Stimulated activated CD8-positive, alpha-beta memory T cell treated with anti-CD3 and anti-CD28 coated beads, Interleukin-12 subunit alpha, Interleukin-12 subunit beta, amount 100 ng/mL, for 24 hours (primary cell): Measurements from ENCODE around the gene GALNT18.

ENCODE experiments used
- DNase-seq: peaks from one replicate; pipeline ENCODE4 v3.0.0-alpha.2; 2020; ENCODE audit errors: extremely low read depth

Gene GALNT18

DNA sequence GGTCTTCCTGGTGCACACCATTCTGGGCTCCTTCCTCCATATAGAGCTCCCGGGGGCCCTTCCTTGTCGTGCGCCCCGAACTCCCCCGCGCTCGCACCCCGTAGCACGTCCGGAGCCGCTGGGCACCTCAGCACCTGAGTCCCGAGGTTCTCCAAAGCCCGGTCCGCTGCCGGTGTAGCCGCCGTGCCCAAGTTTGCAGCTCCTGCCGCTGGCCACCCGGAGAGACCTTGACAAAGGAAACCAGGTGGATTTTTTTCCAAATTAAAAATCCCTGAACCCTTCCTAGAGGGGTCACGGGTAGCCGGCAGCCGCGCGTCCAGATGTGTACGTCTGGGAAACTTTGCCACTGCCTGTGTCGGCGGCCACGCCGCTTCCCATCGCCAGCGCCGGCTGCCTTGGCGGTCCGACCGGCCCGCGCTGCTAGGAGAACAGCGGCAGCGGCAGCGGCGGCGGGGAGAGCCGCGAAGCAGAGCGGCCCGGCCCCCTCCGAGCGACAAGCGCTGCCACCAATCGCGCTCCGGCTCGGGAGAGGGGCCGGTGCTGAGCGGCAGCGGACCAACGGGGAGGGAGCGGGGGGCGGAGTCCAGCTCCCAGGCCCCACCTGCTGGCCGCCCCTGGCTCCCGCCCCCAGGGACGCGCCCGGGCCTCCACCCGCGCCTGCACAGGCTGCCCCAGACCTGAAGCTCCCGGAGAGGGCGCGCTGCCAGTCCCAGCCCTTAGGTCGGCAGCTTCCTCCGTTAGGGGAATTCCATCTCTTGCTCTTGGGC lies at the start of gene GALNT18:
GALNT18 (minus strand) TSS at position 433 of the 767 bp plus-strand sequence.
- DNase-seq, result peak; percentile 39

- DNase-seq, result no peak
Observed at GRCh38 chr11:11670574-11670973, 48.8 kb upstream of the GALNT18 start.

GRCh38 chr11:11669233-11669846 lies 47.5 kb upstream of the GALNT18 start:
- DNase-seq, result no peak

- no peak for DNase-seq
Observed at GRCh38 chr11:11668781-11669180, 47.0 kb upstream of the GALNT18 start.

- DNase-seq, result no peak
Observed at GRCh38 chr11:11668274-11668673, 46.5 kb upstream of the GALNT18 start.

DNA sequence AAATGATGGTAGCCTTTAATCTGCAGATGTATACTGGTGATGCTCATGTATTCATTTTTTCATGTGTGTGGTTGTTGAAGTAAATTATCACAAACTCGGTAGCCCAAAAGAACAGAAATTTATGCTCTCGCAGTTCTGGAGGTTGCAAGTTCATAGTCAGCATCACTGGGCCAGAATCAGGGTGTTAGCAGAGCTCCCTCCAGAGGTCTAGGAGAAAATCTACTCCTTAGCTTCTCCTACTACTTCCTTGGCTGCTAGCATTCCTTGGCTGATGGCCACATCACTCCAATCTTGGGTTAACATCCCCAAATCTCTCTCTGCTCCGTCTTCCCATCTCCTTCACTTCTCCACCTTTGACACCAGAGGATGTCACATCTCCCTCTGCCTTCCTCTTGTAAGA lies 45.3 kb upstream of the GALNT18 start:
- DNase-seq, result no peak

GRCh38 chr11:11665407-11665806 lies 43.6 kb upstream of the GALNT18 start:
- no peak for DNase-seq

DNA sequence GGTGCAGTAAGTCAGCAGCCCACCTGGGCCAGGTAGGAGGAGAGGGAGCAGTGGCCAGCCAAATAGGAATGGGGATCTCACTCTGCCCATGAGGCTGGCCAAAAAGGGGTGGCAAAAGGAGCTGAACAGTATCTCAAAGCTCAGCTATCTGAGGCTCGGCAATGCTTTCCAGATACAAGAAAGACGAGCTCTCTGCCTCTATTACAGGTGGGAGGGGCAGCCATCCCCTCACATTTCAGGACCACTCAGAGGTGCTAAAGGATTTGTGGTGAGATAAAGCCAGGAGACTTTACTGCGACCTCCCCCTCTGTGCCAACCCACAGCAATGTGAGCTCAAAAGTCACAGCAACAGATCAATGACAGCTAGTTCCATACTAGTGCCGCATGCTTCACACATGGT lies 42.1 kb upstream of the GALNT18 start:
- DNase-seq, result no peak

DNA sequence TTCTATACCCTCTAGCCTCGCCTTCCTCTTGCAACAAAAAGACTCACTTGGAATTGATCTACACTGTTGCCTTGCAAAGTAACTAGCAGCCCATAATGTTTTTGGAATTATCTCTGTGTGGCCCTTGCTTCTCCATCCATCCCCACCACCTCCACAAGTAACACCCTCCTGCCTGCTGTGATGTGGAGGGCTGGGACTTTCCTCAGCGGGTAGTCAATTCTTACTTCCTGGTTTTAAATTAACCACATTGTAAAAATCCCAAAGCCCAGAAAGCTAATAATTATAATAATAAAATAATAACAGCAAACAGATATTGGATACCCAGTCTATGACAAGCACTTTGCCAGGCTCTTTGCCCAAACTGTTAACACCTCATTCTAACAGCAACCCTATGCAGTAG lies 40.8 kb upstream of the GALNT18 start:
- DNase-seq, result no peak

- DNase-seq, result no peak
Observed at GRCh38 chr11:11661326-11662040, 39.7 kb upstream of the GALNT18 start.

DNA sequence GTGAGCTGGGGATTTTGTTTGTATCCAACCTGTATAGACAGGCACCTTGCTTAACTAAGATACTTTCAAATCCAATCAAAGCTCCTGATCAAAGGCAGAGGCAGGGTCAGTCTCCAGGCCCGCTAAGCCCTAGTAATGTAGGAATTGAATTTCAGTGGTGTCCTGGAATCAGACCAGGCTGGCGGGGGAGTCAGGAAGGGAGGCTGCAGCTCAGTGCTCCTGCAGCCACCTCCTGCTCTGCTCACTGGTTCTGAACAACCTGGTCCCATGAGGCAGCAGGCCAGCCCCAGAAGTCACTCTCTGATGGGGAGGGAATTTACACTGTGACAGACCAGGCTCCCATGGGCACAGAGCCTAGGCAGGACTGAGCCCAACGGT lies 38.5 kb upstream of the GALNT18 start:
- DNase-seq, result no peak

DNA sequence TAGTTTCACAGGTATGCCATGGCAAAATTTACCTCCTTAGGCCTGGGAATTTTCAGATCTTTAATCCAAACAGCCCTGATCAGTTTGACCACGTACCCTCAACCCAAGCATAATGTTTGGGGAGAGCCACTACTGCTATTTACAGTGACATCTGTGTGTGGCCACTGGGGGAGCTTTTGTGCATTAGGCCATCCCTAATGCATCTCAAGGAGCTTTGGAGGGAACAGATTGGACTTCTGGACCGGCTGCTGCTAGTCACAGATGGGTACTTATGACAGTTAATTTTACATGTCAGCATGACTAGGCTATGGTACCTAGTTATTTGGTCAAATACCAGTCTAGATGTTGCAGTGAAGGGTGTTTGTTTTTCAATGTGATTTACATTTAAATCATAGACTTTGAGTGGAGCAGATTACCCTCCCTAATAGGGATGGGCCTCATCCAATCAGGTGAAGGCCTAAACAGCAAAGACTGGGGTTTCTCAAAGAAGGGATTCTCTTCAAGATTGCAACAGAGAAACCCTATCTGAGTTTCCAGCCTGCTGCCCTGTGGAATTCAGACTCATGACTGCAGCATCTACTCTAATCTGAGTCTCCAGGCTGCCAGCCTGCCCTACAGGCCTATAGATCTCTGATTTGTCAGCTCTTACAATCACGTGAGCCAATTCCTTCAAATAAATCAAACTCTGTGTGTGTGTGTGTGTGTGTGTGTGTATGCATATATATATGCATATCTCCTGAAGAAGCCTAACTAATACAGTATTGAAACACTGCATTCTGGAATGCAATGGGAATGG lies 38.0 kb upstream of the GALNT18 start:
- no peak for DNase-seq

DNA sequence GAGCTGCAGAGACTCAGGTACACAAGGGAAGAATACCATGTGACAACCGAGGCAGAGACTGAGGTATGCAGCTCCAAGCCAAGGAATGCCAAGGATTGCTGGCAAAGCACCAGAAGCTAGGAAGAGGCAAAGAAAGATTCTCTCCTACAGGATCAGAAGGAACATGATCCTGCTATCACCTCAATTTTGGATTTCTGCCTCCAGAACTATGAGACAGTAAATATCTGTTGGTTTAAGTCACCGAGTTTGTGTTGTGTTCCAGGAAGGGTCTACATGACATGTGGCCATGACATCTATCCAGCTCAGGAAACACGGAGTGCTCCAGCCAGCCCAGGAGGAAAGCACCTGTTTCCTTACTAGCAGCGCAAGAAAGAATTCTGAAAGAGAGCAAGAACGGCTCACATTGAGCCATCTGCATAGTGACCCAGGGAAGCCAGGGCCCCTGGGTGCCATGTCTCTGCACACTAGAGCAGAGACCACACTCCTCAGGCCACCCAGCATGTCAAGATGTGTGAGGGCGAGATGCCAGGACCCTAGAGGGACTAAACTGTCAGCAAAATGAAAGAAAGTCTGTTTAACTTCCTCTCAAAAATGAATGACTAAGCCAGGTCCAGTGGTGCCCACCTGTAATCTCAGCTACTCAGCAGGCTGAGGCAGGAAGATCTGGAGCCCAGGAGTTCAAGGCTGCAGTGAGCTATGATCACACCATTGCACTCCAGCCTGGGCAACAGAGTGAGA lies 35.6 kb upstream of the GALNT18 start:
- no peak for DNase-seq

DNA sequence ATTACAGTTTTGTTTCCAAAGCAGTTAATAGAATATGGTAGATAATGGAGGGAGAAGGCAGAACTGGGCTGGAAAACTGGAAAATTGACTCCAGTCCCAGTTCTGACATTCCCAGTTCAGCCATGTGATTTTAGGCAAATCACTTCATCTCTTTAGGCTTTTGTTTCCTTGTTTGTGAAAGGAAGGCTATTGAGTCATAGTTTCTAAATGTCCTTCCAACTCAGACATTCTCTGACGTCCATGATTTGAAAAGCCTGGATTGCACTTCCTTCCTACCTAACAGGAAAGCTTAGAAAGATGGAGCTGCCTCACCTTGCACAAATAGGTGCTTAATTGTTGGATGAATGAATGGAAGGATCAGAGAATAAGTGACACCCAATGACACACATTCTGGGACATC lies 19.8 kb upstream of the GALNT18 start:
- no peak for DNase-seq

DNA sequence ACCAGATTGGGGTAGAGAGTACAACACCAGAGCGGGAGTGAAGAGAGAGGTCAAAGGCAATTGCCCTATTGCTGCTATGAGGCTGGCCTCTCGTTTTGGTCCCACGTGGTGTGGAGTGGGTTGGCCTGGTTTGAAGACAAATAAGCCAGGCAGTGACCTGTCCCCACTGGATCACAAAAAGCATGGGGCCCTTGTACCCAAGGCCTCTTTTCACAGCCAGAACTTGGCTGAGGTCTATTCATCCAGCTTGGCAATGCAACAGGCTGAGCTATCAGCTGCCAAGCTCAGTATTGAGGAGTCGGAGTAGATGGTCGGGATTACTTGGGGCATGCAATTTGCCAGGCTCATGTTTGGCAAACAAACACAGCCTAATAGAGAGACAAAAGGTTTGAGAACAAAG lies 19.2 kb upstream of the GALNT18 start:
- no peak for DNase-seq

DNA sequence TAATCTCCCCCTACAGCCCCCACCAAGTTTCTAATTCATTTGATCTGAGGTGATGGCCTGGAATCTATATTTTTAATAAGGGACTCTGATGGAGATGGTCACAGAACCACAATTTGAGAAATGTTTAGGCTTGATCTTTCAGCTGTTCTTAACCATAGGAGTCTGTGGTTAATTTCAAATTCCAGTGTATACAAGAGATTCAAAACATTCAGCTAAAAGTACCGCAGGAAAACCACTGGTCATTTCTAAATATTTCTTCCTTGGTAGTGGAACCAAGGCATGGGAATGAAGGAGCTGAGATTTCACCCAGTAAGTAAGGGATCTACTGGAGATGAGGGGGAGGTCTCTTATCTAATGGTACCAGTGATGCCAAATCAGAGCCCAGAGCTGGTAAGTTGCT lies 18.3 kb upstream of the GALNT18 start:
- no peak for DNase-seq

DNA sequence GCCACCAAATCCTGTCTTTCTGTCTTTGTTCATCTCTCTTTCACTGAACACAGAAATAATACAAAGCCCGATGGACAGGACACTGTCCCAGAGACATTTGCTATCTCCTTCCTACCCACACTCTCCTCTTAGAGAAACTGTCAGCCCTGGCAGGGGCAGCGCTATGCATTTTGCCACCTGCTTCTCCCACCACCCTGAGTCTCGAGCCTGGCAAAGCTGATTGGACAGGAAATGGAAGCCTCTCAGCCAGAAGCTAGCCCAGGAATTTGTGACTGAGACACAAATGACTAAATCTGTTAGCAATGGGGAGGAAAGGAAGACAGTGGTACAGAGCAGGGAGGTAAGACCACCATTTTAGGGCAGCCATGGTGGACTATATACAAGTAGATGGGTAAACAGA lies 14.9 kb upstream of the GALNT18 start:
- no peak for DNase-seq

DNA sequence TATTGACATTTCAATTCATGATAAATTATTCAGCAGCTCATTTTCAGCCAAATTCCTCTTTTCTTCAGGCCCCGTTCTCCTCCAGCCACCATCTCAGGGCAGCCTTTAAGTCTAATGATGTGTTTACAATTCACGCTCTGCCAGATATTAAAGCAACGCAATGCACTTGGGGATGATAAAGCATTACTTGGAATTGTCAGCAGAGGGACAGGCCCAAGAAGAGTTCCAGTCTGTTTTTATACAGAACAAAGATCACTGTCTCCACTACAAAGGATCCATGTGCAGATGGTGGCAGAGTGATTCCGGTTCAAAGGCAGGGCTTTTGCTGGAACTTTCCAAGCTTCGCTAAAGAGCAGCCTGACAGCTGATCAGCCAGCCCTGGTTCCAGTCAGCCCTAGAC lies 13.6 kb upstream of the GALNT18 start:
- no peak for DNase-seq

DNA sequence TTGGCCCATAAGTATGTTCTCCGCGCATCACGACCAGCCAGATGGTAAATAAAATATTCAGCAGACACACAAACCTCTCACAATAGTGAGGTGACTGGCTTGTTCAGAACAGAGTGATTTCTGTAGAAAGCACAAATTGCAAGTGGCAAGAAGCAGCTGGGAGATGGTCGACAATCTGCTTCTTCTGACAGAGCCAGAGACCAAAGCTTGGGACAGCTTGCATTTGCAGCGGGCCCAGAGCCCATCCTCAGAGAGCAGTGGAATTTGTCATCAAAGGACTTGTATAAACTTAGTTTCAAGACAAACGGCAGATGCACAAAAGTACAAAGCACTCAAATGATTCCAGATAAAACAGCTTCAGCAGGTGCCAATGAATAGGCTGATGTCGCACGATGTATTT lies 7.6 kb upstream of the GALNT18 start:
- no peak for DNase-seq

- no peak for DNase-seq
Observed at GRCh38 chr11:11628651-11629050, 6.8 kb upstream of the GALNT18 start.

DNA sequence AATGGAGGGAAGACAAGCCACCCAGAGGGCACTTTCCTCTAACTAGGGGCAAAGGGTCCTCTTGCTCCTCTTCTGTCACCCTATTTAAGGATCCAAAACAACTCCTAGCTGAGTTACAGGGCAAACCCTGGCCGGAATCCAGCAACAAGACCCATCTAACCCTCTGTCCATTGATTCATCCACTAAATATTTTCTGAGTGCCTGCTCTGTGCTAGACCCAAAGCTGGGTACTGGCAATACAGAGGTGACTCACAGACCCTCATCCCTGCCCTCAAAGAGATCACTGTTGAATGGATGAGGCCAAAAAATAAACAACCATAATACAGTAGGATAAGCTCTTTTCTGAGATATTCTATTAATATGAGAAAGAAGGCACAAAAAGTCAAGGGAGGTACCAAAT lies 4.3 kb upstream of the GALNT18 start:
- DNase-seq, result no peak

DNA sequence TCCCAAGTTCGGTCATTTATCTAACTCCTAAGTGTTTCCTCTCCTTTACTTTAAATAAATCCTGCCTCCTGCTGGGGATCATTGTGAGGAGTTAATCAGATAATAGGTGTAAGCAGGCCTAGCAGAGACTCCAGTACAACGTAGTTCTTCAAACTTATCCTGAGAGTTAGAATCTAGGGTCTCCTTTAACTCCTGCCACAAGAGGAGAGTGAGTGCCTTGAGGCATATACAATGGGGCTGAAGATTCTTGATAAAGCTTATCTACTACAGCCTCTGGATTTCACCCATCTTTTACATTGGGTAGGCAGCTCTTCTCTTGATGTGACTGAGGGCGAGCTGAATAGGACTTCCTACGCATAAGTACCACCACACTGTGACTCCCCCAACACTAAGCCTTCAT lies 3.1 kb upstream of the GALNT18 start:
- no peak for DNase-seq
